Panc1 (cell line): ENCODE results near the gene MEX3A. TPM values are rescaled to one million over a fixed set of nuclear protein-coding genes. Genes with fewer than 3 reads are reported as not detected.

Experiments used
- ATAC-seq: fragments of 200-7000 bp; cut with Tn5 transposase; 2 replicates; pipeline ENCODE4 v1.9.1; 2020; ENCODE audit warnings: mild to moderate bottlenecking, moderate library complexity
- BruUV-seq: library from RNA; stranded (reverse); fragments of 400-500 nt; replicated peaks from 2 replicates; lab custom pipeline; 2021; lab: Mats Ljungman, UMichigan
- CTCF ChIA-PET: fragments of 300-600 bp; sonication (Branson Sonifier 250); formaldehyde crosslinking; loops from one replicate; lab custom pipeline; 2022; ENCODE audit warnings: antibody characterized with exemption; lab: Charles Lee
- POLR2A ChIA-PET: fragments of 300-600 bp; sonication (Branson Sonifier 250); formaldehyde crosslinking; loops from one replicate; lab custom pipeline; 2022; ENCODE audit warnings: antibody characterized with exemption; lab: Charles Lee
- DNase-seq: peaks from one replicate; pipeline ENCODE4 v3.0.0-alpha.2; 2010; ENCODE audit warnings: low read depth, low spot score
- H3K27ac ChIP-seq: 2 replicates; pipeline ENCODE4 v1.5.1; 2011; ENCODE audit warnings: mild to moderate bottlenecking, low read length, inconsistent platforms
- H3K27me3 ChIP-seq: fragments of 200-500 bp; sonication (Bioruptor generic); 2 replicates; pipeline ENCODE4 v1.6.0; 2014; ENCODE audit warnings: low read length, inconsistent platforms; ENCODE audit not compliant: control insufficient read depth, insufficient read depth
- H3K36me3 ChIP-seq: fragments of 200-500 bp; sonication (Bioruptor generic); 2 replicates; pipeline ENCODE4 v1.5.1; 2014; ENCODE audit warnings: inconsistent platforms, mild to moderate bottlenecking, low read length, moderate library complexity; ENCODE audit not compliant: control insufficient read depth, insufficient read depth
- H3K4me1 ChIP-seq: 2 replicates; pipeline ENCODE4 v1.5.1; 2011; ENCODE audit warnings: inconsistent platforms, mild to moderate bottlenecking, low read length, moderate library complexity; ENCODE audit not compliant: control insufficient read depth, insufficient read depth
- H3K4me3 ChIP-seq, 2 experiments: 2 replicates each; pipeline ENCODE4 v1.5.1; 2011 to 2012; ENCODE audit warnings: low read depth in 2 of 2, low read length in 2 of 2, mild to moderate bottlenecking in 2 of 2, inconsistent platforms in 1 of 2, moderate library complexity in 1 of 2
- H3K9me3 ChIP-seq: fragments of 200-500 bp; sonication (Bioruptor generic); 2 replicates; pipeline ENCODE4 v1.5.1; 2014; ENCODE audit warnings: low read depth, mild to moderate bottlenecking, inconsistent platforms, low read length, moderate library complexity; ENCODE audit not compliant: control insufficient read depth, insufficient read depth
- POLR2AphosphoS5 ChIP-seq: IDR thresholded peaks from 2 replicates; pipeline ENCODE4 v1.6.1; 2012; ENCODE audit warnings: mild to moderate bottlenecking, low read depth, low read length, moderate library complexity
- SIN3A ChIP-seq: IDR thresholded peaks from 2 replicates; pipeline ENCODE4 v1.6.1; 2012; ENCODE audit warnings: low read depth, mild to moderate bottlenecking, low read length, moderate library complexity, borderline replicate concordance; ENCODE audit not compliant: insufficient read depth
- TCF7L2 ChIP-seq: IDR thresholded peaks from 2 replicates; pipeline ENCODE4 v1.6.1; 2011; ENCODE audit warnings: mild to moderate bottlenecking, low read depth, low read length, inconsistent platforms
- in situ Hi-C: cut with HindIII; loops from 2 replicates; pipeline ENCODE4 v1.10.0; 2016; ENCODE audit warnings: low sequenced_read_pairs, low pct_unique_long_range_greater_than_20kb
- intact Hi-C: fragments of 100-400 bp; cut with micrococcal nuclease; formaldehyde crosslinking; loops from one replicate; pipeline ENCODE4 v1.10.0; 2022; ENCODE audit not compliant: unreplicated experiment
- total RNA-seq: library from RNA; stranded (reverse); gene quantifications from one replicate; pipeline ENCODE4 v1.2.1, GENCODE V29; 2021; ENCODE audit not compliant: unreplicated experiment
- TF ChIP-seq, protein P1 (sequence below): fragments of 450-650 bp; IDR thresholded peaks from 2 replicates; pipeline ENCODE4 v1.5.1; 2017; ENCODE audit warnings: mild to moderate bottlenecking
- TF ChIP-seq, protein P2 (sequence below), 2 experiments: IDR thresholded peaks; 2 replicates each; pipeline ENCODE4 v1.6.1; 2011 to 2012; ENCODE audit warnings: low read depth in 2 of 2, control low read depth in 1 of 2, low read length in 1 of 2, mild to moderate bottlenecking in 1 of 2, moderate library complexity in 1 of 2; ENCODE audit not compliant: insufficient read depth in 1 of 2

MEX3A gene
- total RNA-seq, 1 experiment from 2014 or later: 15.8 TPM

DNA sequence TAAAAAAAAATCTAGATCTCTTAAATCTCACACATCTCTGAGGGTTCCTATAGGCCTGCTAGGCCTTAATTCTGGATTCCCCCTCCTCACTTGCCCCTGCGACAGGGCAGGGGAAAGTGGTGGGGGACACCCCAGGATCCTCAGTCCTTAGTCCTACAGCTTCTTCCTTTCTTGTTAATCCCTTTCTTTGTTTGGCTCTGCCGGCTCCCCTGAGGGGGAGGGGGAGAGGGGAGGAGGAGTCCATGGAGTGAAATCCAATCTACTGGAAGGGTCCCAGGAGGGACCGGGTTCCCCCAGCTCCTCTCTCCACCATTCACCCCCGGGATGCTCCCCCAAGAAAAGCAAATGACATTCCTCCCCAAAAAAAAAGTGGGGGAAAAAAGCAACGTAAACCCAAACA is 8.5 kb downstream of the MEX3A start:
- DNase-seq (no peak), ATAC-seq (no peak)
- no peaks in the 10 kb centered on the region for H3K9me3 ChIP-seq
- no TSS peak for BruUV-seq
- H3K36me3 ChIP-seq: no peaks in the 10 kb centered on the region
- no peak overlapping the region for H3K27ac ChIP-seq
- in situ Hi-C loops (no loop called here), intact Hi-C loops (no loop called here)
- TF ChIP-seq POLR2AphosphoS5: no peak
- TF ChIP-seq, protein P1, sequence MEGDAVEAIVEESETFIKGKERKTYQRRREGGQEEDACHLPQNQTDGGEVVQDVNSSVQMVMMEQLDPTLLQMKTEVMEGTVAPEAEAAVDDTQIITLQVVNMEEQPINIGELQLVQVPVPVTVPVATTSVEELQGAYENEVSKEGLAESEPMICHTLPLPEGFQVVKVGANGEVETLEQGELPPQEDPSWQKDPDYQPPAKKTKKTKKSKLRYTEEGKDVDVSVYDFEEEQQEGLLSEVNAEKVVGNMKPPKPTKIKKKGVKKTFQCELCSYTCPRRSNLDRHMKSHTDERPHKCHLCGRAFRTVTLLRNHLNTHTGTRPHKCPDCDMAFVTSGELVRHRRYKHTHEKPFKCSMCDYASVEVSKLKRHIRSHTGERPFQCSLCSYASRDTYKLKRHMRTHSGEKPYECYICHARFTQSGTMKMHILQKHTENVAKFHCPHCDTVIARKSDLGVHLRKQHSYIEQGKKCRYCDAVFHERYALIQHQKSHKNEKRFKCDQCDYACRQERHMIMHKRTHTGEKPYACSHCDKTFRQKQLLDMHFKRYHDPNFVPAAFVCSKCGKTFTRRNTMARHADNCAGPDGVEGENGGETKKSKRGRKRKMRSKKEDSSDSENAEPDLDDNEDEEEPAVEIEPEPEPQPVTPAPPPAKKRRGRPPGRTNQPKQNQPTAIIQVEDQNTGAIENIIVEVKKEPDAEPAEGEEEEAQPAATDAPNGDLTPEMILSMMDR: no peak
- TF ChIP-seq, protein P2, sequence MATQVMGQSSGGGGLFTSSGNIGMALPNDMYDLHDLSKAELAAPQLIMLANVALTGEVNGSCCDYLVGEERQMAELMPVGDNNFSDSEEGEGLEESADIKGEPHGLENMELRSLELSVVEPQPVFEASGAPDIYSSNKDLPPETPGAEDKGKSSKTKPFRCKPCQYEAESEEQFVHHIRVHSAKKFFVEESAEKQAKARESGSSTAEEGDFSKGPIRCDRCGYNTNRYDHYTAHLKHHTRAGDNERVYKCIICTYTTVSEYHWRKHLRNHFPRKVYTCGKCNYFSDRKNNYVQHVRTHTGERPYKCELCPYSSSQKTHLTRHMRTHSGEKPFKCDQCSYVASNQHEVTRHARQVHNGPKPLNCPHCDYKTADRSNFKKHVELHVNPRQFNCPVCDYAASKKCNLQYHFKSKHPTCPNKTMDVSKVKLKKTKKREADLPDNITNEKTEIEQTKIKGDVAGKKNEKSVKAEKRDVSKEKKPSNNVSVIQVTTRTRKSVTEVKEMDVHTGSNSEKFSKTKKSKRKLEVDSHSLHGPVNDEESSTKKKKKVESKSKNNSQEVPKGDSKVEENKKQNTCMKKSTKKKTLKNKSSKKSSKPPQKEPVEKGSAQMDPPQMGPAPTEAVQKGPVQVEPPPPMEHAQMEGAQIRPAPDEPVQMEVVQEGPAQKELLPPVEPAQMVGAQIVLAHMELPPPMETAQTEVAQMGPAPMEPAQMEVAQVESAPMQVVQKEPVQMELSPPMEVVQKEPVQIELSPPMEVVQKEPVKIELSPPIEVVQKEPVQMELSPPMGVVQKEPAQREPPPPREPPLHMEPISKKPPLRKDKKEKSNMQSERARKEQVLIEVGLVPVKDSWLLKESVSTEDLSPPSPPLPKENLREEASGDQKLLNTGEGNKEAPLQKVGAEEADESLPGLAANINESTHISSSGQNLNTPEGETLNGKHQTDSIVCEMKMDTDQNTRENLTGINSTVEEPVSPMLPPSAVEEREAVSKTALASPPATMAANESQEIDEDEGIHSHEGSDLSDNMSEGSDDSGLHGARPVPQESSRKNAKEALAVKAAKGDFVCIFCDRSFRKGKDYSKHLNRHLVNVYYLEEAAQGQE (IDR thresholded peaks at IDR 0.05; ENCODE audit: insufficient read depth in 1 of 2, low read depth in 2 of 2, low read length in 1 of 2): no peak
- H3K27me3 ChIP-seq: no peaks in the 10 kb centered on the region
- peaks cover 7% of the 10 kb centered on the region for H3K4me1 ChIP-seq
- no peak overlapping the region for H3K4me3 ChIP-seq
- CTCF ChIA-PET: interaction anchor here (0.7 kb wide), 2 partner anchors 98 to 212 kb away, joined by 3 to 7 read pairs; no protein-coding TSS in a partner anchor
- POLR2A ChIA-PET: interaction anchor here (0.7 to 1.0 kb wide), 3 partner anchors 10 to 163 kb away, joined by 3 to 4 read pairs (median 3); no protein-coding TSS in a partner anchor

DNA sequence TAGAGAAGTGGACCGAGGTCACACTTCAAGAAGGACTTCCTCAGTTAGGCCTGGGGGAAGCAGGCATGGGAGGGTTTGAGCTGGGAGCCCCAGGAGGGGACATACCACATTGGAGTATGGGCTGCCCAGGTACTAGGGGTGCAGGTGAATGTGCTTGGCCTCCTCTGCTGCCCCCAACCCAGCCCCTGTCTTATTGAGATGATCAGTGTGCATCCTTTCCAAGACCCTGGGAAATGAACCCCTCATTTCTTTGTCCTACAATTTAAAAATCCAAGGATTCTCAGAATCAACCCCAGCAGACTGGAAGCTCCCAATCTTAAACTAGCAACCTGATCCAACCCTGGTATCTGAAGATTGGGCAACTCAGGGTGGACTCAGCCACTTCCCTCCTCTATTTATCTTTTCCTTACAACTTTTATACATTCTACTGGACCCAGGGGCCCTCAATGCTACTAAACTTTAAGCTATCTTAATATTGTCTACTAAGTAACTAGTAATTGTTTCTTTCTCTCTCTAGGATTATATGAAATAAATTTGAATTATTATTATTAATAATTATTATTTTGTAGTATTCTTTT is 9.1 kb downstream of the MEX3A start:
- no peak for ATAC-seq
- ChIA-PET CTCF (interaction anchor here (0.7 kb wide), 2 partner anchors 97 to 213 kb away, joined by 3 to 7 read pairs; no protein-coding TSS in a partner anchor), POLR2A (interaction anchor here (0.7 to 1.0 kb wide), 2 partner anchors 10 to 134 kb away, joined by 3 to 4 read pairs; no protein-coding TSS in a partner anchor)
- Histone ChIP-seq H3K27ac (no peak overlapping the region), H3K4me1 (peaks cover 7% of the 10 kb centered on the region), H3K4me3 (no peak overlapping the region), H3K9me3 (no peaks in the 10 kb centered on the region), H3K27me3 (no peaks in the 10 kb centered on the region), H3K36me3 (no peaks in the 10 kb centered on the region)
- in situ Hi-C loops (no loop called here), intact Hi-C loops (no loop called here)
- BruUV-seq: no TSS peak
- TF ChIP-seq POLR2AphosphoS5 (no peak), TCF7L2 (no peak), SIN3A (no peak)
- TF ChIP-seq, protein P1: no peak
- TF ChIP-seq, protein P2 (IDR thresholded peaks at IDR 0.05; ENCODE audit: insufficient read depth in 1 of 2, low read depth in 2 of 2, low read length in 1 of 2): no peak
- DNase-seq: no peak
